GM19238 (cell line): ENCODE data around the gene RSU1.
A peak's percentile ranks its signal among the peaks of the same experiment; 100 is the strongest.
"Not testable (repeated sequence)": the region's sequence is repeated elsewhere in the genome, so short reads cannot be mapped to it uniquely, and the experiment has no call there.

ENCODE experiments used
- DNase-seq: peaks from one replicate; pipeline ENCODE4 v3.0.0; 2011; ENCODE audit warnings: low spot score; ENCODE audit not compliant: insufficient read length

Gene RSU1

DNA sequence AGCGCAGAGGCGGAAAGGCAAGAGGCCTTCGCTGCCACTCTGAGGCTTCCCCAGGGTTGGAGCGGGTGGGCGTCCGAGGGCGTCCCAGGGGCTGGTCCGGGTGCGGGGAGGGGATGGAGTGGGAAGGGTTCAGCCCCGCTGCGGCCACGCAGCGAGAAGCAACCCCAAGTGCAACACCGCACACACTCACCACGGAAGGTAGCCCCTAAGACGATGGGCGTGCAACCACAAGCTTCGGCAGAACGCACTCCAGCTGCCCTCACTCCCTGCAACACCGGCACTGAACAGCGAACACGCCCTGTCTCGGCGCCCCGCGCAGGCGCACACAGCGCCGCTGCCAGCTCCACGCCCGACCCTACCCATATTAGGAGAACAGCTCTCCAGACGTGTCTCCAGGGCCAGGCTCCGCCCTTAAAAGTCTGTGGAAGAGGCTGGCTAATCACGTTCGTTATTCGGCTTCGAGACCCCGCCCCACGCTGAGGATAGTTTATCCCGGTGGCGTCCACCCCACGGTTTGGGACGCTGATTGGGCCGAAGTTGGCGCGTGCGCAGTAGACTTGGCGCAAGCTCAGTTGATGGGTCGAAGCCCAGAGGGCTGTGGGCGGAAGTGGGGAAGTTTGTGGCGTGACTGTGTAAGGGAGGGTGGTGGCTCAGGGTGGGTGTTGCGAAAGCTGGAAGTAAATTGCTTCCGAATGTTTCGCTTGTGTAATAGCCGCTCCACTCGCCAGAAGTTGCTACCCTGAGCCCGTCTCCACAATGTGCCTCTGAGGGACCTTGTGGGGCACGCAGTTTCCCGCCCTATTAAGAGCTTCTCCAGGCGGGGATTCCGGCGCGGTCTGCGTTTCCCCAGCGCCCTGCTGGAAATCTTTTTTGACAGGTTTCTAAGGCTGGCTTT is at the start of gene RSU1:
Gene RSU1 (minus strand): TSS at position 300 of the 895 bp plus-strand sequence. CDS start 343 bp downstream, outside the sequence.
- peak; percentile 87 for DNase-seq

DNA sequence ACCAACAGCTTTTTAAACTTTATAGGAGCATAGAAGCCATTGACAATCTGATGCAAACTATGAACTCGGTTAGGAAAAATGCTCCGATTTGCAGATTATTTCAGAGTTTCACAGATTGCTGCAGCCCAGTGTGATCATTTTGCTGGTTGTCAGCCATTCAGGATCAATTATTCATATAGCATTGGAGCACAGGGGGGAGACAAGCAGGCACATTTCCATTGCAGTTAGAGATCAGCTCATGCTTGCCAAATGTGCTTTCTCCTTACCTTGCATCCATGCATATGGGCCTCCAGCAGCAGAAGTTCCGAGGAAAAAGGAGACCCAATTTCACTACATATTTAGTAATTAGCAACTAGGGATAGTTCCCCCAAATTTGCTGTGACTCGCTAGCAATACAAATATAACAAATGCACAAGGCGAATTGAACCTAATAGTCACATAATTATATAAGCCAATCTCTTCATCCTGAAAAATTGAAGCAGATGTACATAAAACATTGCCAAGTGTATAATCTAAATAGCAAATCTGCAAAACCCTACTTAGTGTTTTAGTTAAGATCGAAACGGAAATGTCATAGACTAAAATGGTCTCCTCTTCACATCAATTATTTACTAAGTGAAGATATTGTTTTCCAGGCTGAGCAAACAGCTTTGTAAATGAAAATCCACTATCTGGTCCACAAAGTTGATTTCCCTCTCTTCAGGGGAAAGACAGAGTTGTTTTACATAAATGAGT is 49.5 kb upstream of the RSU1 start:
- no peak for DNase-seq

DNA sequence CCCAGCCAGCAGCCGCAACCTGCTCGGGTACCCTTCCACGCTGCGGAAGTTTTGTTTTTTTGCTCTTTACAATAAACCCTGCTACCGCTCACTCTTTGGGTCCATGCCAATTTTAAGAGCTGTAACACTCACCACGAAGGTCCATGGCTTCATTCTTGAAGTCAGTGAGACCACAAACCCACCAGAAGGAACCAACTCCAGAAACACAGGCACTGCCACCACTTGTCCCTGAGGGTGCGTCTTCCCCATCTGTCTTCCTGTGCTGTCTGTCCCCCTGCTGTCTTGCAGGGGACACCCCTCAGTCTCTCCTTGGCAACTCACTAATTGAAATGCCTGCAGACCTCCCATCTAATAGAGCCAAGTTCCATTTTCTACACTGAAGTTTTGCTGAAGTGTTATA is 48.5 kb upstream of the RSU1 start:
- DNase-seq, result no peak

DNA sequence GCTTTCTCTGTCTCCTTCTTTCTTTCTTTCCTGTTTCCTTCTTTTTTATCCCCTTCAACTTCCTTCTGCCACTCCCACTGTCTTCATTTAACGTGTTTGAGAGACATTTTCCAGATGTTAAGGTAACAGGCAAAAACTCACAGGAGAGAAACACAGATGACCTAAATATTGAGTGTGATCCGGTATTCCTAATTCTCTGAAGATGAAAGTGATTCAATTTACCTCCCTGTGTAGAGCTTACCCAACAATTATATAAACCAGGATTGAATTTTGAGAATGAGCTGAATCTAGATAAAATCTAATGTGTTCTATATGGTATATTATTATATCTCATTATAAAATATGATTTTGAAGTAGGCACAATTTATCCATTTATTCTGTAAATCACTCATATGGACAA is 46.5 kb upstream of the RSU1 start:
- no peak for DNase-seq

DNA sequence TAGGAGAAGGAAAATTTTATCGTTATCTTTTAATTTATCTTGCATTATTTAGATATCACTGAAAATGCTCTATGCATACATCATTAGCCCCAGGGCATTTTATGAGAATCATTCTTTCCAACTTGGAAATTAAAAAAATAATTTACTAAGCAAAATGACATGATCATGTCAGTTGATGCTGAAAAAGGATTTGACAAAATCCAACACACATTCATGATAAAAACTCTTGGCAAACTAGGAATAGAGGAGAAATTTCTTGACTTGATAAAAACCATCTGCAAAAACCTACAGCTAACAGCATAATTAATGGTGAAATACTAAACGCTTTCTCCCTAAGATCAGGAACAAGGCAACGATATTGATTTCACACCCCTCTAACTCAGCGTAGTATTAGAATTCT is 40.2 kb upstream of the RSU1 start:
- no peak for DNase-seq

DNA sequence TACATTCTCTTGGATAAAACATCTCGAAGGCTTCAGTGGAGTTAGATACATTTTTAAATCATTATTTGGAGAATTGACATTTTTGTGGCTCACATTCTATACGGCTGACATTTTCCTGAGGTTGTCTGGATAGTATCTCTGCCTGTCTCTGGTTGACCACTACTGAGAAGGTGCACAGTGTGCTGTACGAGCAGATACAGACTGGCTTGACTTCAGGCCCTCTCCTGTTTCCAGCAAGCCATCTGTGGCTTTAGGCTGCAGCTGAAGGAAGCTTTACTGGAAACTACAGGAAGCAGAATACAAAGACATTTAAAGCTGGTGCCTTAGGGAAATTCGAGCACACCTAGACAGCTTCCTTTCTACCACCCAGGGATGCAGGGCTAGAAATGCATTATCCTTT is 39.3 kb upstream of the RSU1 start:
- no peak for DNase-seq

DNA sequence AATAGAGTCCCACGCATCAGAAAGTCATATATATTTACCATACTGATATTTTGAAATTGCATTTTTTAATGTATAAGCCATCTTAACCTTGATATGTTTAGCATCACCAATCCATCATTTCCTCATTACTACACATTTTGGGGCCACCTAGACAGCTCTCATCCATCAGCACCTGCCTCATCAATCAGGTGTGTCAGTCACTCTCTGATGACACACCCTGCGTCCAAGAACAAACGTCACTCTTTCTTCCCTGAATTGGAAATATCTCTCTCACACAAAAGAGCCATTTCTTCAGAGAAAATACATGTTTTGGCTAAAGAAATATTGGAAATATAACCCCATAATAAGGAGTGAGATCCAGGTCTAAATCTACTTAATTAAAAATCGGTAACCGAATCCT is 38.9 kb upstream of the RSU1 start:
- no peak for DNase-seq

DNA sequence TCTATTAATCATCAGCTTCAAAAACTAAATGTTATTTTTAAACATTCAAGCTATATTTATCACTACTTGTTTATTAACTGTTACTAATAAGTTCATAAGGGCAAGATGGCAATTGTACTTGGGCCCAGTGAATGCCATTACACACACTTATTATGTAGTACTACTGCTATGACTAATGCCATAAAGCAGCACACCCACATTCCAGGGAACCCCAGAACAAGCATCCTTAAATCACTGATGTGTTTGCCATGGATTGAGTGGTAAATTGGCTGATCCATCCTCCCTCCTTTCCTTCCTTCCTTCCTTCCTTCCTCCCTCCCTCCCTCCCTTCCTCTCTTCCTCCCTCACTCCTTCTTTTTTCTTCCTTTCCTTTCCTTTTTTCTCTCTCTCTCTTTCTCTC is 37.4 kb upstream of the RSU1 start:
- DNase-seq, result no peak

DNA sequence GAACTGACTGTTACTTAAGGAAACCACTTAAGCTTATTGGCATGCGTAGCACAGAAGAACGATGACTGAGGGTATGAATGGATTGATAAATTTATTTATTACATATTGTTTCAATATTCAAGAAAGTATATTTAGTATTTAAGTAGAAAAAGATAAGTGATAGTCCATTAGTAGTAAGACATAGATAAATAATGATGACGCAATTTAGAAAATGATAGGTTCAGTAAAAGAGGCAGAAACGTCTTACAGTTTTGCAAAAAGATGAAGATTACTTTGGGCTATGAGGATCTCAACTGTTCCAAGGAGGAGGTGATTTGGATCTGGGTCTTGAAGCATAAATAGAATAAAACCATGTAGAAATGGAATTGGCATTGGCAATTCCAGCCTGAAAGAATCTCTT is 36.6 kb upstream of the RSU1 start:
- DNase-seq, result no peak

DNA sequence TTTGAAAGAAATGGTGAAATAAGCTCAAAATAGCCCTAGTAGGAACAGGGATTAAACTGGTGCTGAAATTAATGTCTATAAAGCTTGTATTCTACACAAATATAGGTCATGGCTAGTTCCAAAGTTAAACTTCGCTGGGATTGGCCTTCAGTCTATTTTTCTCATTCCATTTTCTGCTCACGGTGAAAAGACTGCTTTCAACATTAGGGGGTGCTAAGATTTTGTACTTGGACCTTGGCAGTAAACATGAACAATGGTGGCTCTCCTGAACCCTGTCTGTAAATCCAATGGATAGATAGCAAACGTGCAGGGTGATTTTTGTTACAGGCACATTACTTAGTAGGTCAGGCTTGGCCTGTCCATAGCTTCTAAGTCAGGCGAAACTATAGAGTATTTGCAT is 36.0 kb upstream of the RSU1 start:
- no peak for DNase-seq

DNA sequence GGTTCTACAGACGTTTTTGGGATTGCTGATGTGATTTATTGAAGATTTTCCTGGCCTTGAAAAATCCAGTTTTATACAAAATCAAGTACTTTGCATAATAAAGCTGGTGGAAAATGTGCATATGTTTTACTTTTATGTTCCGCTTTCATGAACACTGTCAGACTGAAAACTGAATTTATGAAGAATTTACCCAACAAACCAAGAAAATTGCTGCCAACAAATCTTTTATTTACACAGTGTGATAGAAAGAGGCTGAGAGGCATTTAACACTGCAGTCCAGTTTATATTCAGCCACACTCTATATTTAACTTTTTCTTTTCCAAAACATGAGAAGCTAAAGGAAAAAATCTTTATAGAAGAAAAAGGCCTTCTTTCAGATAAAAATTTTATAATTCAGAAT is 35.4 kb upstream of the RSU1 start:
- DNase-seq, result no peak

DNA sequence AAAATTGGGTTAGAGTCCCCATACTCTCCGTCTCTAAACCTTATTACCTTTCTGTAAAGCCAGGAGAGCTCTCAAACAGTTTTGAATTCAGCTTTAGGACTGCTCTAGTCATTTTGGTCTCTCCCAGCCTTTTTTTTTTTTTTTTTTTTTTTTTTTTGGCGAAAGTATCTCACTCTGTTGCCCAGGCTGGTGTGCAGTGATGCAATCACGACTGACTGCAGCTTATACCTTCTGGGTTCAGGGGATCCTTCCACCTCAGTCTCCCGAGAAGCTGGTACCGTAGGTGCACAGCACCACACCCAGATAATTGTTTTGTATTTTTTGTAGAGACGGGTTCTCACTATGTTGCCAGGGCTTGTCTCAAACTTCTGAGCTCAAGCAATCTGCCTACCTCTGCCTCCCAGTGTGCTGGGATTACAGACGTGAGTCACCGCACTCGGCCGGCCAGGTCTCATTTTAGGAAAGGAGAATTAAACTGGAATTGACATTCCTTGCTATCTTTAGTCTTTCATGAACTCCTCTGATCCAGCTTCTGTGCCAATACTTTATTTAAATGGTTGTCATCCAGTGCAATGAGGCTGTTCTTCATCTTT is 31.4 kb upstream of the RSU1 start:
- no peak for DNase-seq

DNA sequence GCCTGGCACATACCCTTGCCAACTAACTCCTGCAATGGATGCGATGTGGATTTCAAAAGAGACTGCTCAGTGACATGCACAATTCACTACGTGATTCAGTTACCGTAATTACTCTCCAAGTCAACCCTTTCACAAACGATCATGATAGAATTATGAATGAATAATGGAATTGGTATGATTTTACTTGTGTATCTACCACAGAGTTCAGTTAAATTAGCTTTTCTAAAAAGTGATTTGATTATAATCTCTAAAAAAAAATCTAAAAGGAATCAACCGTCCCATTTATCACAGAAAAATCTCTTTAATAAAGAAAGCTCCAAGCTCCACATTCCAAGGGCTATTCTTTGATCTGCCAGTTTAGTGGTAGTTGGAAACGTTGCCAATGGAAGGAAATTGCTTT is 30.4 kb upstream of the RSU1 start:
- DNase-seq, result no peak

DNA sequence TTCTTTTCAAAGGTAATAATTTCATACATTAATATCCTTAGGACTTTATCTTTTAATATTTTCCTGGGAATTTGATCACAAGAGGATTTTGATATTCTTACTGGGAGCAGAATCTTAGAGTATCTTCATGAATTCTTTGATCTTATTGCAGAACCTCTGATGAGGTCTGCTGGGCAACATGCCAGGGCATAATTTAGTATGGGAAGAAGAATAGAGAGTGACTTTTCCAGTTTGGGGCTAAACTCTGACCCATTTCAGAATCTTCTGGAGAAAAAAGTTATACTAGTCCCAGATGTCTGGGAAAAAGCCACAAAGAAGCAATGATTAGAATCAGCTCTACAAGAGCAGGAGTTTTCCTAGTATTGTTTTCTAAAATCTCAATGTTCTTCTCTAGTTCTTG is 28.0 kb upstream of the RSU1 start:
- no peak for DNase-seq

DNA sequence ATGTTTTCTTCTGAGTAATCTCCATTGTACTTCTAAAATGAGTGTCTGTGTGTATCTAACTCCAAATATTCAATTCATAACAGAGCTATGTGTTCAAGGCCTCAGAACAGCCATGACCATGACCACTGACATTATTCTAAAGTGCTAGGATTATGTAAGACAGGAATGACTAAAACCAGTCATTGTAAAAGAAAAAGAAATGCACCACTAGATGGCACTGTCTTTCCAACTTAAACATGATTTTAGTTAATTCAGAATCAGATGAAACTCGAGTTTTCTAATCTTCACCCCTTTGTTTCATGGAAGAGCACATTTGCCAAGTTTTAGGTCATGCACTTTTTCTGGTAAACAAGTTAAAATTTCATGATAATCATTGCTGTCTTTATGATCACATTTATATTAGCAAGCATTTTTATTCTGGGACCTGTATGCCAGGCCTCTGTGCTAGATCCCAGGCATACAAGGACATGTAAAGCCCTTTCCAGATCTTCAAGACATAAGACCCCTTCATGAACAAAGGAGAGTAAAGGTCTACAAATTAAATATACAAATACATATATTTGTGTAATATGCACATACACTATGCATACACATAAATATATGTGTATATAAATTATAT is 26.1 kb upstream of the RSU1 start:
- peak; percentile 9 for DNase-seq

DNA sequence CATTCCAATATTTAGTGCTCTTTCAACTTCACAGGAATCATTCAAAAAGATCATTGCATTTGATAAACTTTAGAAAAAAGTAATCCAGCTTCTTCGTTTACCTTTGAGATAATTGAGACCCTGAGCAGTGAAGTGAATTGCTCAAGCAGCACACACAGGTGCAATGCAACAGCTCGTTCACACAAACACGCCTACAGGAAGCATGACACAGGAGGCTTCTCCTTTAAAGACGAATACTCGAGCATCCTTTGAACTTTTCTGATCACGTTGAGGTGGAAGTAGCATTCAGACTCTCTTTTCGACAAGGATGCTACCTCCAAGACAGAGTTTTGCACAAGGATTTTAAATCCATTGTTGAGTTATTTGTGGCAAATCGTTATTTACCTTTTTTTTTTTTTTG is 18.0 kb upstream of the RSU1 start:
- no peak for DNase-seq

DNA sequence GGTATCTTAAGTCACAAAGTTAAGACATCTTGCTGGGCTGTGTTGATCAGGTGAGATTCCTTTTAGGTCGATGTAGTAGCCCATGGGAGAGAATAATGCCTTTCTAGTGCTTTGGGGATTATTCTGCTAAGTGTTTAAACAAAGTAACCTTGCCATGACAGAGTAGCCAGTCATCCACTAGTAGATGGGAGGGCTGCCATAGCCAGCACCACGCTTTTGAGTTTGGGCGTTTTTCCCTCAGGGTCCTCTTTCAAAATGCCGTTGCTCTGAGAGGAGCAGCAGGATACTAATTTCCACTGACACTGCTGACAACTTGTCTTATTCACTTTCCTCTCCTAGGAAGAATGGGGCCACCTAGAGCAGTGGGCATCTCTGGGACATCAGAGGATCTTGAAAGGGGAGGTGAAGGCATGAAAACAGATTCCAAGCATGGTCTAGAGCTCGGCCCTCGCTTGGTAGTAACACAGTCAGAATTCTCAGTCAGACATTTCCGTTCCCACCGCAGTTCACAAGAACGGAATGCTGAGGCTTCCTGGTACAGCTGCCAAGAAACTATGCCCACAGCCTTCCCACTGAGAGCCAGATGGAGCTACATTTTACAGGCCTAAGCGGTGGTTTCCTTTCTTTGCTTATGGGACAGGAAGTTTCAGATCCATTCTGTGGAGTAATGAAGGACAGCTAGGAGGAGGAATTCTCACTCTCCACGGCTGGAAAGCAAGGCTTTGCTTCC is 15.3 kb upstream of the RSU1 start:
- no peak for DNase-seq

DNA sequence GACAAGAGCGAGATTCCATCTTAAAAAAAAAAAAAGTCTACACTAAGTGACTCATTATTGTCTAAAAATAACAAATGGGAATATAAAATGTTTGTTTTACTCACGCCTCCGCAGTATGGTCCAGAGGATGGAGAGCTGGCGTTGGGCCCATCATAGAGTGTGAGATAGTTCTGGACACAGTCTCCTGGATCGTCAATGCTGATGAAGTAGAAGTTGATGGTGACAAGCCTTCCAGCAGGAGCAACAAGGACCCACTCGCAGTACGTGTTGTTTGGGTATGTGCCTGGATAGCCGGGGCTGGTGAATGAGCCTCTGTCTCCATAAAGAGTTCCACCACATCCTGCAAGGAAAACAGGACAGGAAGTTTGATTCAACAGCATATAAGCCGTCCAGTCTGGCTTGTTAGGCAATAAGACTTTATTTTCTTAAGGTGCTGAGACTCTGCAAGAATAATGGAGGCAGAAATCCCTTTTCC is 11.5 kb upstream of the RSU1 start:
- DNase-seq, result no peak

DNA sequence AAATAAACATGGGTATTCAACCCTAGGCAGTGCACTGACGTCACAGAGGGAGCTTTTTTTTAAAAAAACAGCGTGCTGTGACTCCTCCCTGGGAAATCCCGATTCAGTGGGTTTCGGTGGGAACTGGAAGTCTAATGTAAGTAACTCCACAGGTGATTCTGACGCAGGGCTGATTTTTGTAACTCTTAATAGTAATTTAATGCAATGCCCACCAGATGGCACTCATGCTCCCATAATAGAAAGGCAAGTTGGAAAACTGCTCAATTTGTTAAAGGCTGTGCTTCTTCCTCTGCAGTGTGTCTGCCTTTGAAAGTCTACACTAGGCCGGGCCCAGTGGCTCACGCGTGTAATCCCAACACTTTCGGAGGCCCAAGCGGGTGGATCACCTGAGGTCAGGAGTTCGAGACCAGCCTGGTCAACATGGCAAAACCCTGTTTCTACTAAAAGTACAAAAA is 10.9 kb upstream of the RSU1 start:
- no peak for DNase-seq

DNA sequence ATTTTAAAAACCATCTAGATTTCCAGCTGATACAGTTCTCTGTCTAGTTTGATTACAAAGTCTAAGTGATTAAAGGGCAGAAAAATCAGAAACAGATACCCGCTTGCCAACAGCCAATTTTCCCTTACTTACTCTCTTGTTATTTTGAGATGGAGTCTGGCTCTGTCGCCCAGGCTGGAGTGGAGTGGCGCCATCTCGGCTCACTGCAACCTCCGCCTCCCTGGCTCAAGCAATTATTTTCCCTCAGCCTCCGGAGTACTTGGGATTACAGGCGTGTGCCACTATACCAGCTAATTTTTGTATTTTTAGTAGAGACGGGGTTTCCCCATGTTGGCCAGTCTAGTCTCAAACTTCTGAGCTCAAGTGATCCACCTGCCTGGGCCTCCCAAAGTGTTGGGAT is 10.2 kb upstream of the RSU1 start:
- DNase-seq, result not testable (repeated sequence)

DNA sequence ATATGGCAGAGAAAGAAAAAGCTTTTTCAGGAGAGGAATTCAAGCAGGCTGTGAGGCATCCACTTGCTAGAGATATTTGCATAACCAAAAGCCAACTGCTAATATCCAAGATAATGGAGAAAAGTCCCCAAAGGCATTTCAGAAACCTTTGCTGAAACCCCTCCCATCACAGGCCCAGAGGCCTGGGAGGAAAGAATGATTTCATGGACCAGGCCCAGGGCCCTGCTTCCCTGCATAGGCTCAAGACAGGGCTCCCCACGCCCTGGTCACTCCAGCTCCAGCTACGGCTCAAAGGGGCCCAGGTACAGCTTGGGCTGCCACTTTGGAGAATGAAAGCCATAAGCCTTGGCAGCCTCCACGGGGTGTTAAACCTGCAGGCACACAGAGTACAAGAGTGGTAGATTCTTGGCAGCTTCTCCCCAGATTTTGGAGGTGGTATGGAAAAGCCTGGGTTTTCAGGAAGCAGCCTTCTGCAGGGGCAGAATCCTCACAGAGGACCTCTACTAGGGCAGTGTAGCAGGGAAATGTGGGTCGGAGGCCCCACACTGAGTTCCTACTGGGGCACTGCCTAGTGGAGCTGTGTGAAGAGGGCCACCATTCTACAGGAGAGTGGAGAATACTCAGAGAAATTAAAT is 5.6 kb upstream of the RSU1 start:
- no peak for DNase-seq
